Breast epithelium (tissue), 3 donors: ENCODE measurements around the gene FBXO46.

Source experiments
- POLR2A ChIP-seq: fragments of 450-650 bp; IDR thresholded peaks from one replicate; pipeline ENCODE4 v1.6.1; 2016; ENCODE audit warnings: antibody characterized with exemption, mild to moderate bottlenecking, moderate library complexity
- TF ChIP-seq, protein P1 (sequence below), 3 donors: fragments of 450-650 bp; IDR thresholded peaks; one replicate each; pipeline ENCODE4 v1.5.1; 2016 to 2017; ENCODE audit warnings: antibody characterized with exemption in 3 of 3, mild to moderate bottlenecking in 3 of 3, moderate library complexity in 3 of 3

DNA sequence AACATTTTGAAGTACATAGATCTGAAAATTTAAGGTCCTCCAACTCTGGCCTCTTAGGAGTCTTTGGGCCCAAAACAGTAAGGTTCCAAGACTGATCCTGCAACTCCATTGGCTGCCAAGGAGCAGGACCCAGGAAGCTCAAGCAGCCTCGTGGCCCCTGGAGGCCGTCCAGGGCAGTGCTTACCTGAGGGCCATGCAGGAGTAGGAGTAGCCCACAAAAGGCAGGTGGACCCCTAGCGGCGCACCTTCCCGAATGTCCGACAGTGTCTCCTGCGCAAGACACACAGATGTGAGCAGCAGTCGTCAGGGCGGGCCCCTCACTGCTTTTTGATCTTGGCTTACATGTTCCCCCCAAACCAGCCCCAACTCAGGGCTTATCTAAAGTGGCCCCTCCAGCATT lies 44.1 kb upstream of the FBXO46 start:
- TF ChIP-seq, protein P1, sequence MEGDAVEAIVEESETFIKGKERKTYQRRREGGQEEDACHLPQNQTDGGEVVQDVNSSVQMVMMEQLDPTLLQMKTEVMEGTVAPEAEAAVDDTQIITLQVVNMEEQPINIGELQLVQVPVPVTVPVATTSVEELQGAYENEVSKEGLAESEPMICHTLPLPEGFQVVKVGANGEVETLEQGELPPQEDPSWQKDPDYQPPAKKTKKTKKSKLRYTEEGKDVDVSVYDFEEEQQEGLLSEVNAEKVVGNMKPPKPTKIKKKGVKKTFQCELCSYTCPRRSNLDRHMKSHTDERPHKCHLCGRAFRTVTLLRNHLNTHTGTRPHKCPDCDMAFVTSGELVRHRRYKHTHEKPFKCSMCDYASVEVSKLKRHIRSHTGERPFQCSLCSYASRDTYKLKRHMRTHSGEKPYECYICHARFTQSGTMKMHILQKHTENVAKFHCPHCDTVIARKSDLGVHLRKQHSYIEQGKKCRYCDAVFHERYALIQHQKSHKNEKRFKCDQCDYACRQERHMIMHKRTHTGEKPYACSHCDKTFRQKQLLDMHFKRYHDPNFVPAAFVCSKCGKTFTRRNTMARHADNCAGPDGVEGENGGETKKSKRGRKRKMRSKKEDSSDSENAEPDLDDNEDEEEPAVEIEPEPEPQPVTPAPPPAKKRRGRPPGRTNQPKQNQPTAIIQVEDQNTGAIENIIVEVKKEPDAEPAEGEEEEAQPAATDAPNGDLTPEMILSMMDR (IDR thresholded peaks at IDR 0.05) = no peak
- no peak for TF ChIP-seq POLR2A
